ENCODE results near the gene RAPGEF4.

GRCh38 chr2:173051463-173052215 lies 316.0 kb downstream of the RAPGEF4 start:
- TF ChIP-seq CTCF (IDR thresholded peaks at IDR 0.05) (no peak), POLR2A (IDR thresholded peaks at IDR 0.05) (no peak)

Data from gastroesophageal sphincter (tissue), 3 donors.